ENCODE measurements around the gene TMEM125. TPM values are rescaled to one million over a fixed set of nuclear protein-coding genes. Genes with fewer than 3 reads are reported as not detected.

The TMEM125 gene
- total RNA-seq, 1 donor from 2014 or later = not detected

GRCh38 chr1:43304771-43305300 lies 35.1 kb downstream of the TMEM125 start:
- intact Hi-C loops (cut with micrococcal nuclease) = no loop called here
- ATAC-seq (no peak), DNase-seq (no peak)

GRCh38 chr1:43305461-43305860 lies 35.7 kb downstream of the TMEM125 start:
- DNase-seq (no peak), ATAC-seq (no peak)
- intact Hi-C loops (cut with micrococcal nuclease) = no loop called here

GRCh38 chr1:43305926-43306687 lies 36.3 kb downstream of the TMEM125 start:
- intact Hi-C loops (cut with micrococcal nuclease) = no loop called here
- ATAC-seq (no peak), DNase-seq (no peak)

GRCh38 chr1:43306688-43307457 lies 37.1 kb downstream of the TMEM125 start:
- DNase-seq = no peak
- intact Hi-C loops (cut with micrococcal nuclease) = no loop called here
- ATAC-seq = no peak

GRCh38 chr1:43307458-43308158 lies 37.8 kb downstream of the TMEM125 start:
- DNase-seq = no peak
- no peak for ATAC-seq
- intact Hi-C loops (cut with micrococcal nuclease) = no loop called here

- ATAC-seq (no peak), DNase-seq (no peak)
- intact Hi-C loops (cut with micrococcal nuclease) = no loop called here
Measured at GRCh38 chr1:43308635-43309404, 39.0 kb downstream of the TMEM125 start.

GRCh38 chr1:43309405-43310025 lies 39.7 kb downstream of the TMEM125 start:
- no peak for ATAC-seq

GRCh38 chr1:43311521-43311920 lies 41.7 kb downstream of the TMEM125 start:
- ATAC-seq (no peak), DNase-seq (no peak)
- intact Hi-C loops (cut with micrococcal nuclease) = no loop called here

More at GRCh38 chr1:43309405-43310025, 39.7 kb downstream of the TMEM125 start:
- intact Hi-C loops (cut with micrococcal nuclease) = no loop called here
- DNase-seq = no peak

GRCh38 chr1:43312212-43312623 lies 42.4 kb downstream of the TMEM125 start:
- intact Hi-C loops (cut with micrococcal nuclease) = no loop called here
- no peak for DNase-seq
- no peak for ATAC-seq

- DNase-seq (no peak), ATAC-seq (no peak)
- intact Hi-C loops (cut with micrococcal nuclease) = no loop called here
Measured at GRCh38 chr1:43312663-43313515, 43.1 kb downstream of the TMEM125 start.

- no peak for DNase-seq
- intact Hi-C loops (cut with micrococcal nuclease) = no loop called here
- no peak for ATAC-seq
Measured at GRCh38 chr1:43313771-43314170, 44.0 kb downstream of the TMEM125 start.

- DNase-seq (no peak), ATAC-seq (no peak)
- intact Hi-C loops (cut with micrococcal nuclease) = no loop called here
Measured at GRCh38 chr1:43314233-43314632, 44.5 kb downstream of the TMEM125 start.

GRCh38 chr1:43315481-43315880 lies 45.7 kb downstream of the TMEM125 start:
- ATAC-seq (no peak), DNase-seq (no peak)
- intact Hi-C loops (cut with micrococcal nuclease) = no loop called here

GRCh38 chr1:43315963-43316737 lies 46.4 kb downstream of the TMEM125 start:
- ATAC-seq (no peak), DNase-seq (no peak)
- intact Hi-C loops (cut with micrococcal nuclease) = no loop called here

GRCh38 chr1:43316738-43317520 lies 47.1 kb downstream of the TMEM125 start:
- intact Hi-C loops (cut with micrococcal nuclease) = no loop called here
- DNase-seq (no peak), ATAC-seq (no peak)

GRCh38 chr1:43317817-43318471 lies 48.2 kb downstream of the TMEM125 start:
- intact Hi-C loops (cut with micrococcal nuclease) = no loop called here
- DNase-seq (no peak), ATAC-seq (no peak)
